Ishikawa (cell line): ENCODE data around the gene CMAS.

ENCODE experiments used
- CEBPB ChIP-seq: IDR thresholded peaks from 2 replicates; pipeline ENCODE4 v1.6.1; 2012
- CREB1 ChIP-seq: IDR thresholded peaks from 2 replicates; pipeline ENCODE4 v1.6.1; 2012; ENCODE audit warnings: low read depth
- EGR1 ChIP-seq: IDR thresholded peaks from 2 replicates; pipeline ENCODE4 v1.6.1; 2012
- EP300 ChIP-seq: IDR thresholded peaks from 2 replicates; pipeline ENCODE4 v1.6.1; 2012; ENCODE audit warnings: borderline replicate concordance
- FOXM1 ChIP-seq: IDR thresholded peaks from 2 replicates; pipeline ENCODE4 v1.6.1; 2012; ENCODE audit warnings: low read depth, borderline replicate concordance
- MAX ChIP-seq: IDR thresholded peaks from 2 replicates; pipeline ENCODE4 v1.6.1; 2012
- NFIC ChIP-seq: IDR thresholded peaks from 2 replicates; pipeline ENCODE4 v1.6.1; 2012
- RAD21 ChIP-seq: IDR thresholded peaks from 2 replicates; pipeline ENCODE4 v1.6.1; 2012; ENCODE audit warnings: low read depth
- TAF1 ChIP-seq: IDR thresholded peaks from 2 replicates; pipeline ENCODE4 v1.6.1; 2012; ENCODE audit warnings: low read depth, mild to moderate bottlenecking
- TCF12 ChIP-seq: IDR thresholded peaks from 2 replicates; pipeline ENCODE4 v1.6.1; 2012; ENCODE audit warnings: low read depth
- TEAD4 ChIP-seq: IDR thresholded peaks from 2 replicates; pipeline ENCODE4 v1.6.1; 2012
- YY1 ChIP-seq: IDR thresholded peaks from 2 replicates; pipeline ENCODE4 v1.6.1; 2012; ENCODE audit warnings: low read depth
- ZBTB7A ChIP-seq: IDR thresholded peaks from 2 replicates; pipeline ENCODE4 v1.6.1; 2012; ENCODE audit warnings: low read depth
- TF ChIP-seq, protein P1 (sequence below): IDR thresholded peaks from 2 replicates; pipeline ENCODE4 v1.6.1; 2012
- TF ChIP-seq, protein P2 (sequence below): IDR thresholded peaks from 2 replicates; pipeline ENCODE4 v1.6.1; 2012; ENCODE audit warnings: low read depth, mild to moderate bottlenecking

Gene CMAS

GRCh38 chr12:22029491-22029890, 16.5 kb upstream of the CMAS start:
- TF ChIP-seq CEBPB (no peak), MAX (no peak), RAD21 (no peak), TAF1 (no peak), FOXM1 (no peak), TEAD4 (no peak), NFIC (no peak), YY1 (no peak), CREB1 (no peak), ZBTB7A (no peak), EP300 (no peak), TCF12 (no peak), EGR1 (no peak)
- TF ChIP-seq, protein P1, sequence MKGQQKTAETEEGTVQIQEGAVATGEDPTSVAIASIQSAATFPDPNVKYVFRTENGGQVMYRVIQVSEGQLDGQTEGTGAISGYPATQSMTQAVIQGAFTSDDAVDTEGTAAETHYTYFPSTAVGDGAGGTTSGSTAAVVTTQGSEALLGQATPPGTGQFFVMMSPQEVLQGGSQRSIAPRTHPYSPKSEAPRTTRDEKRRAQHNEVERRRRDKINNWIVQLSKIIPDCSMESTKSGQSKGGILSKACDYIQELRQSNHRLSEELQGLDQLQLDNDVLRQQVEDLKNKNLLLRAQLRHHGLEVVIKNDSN = no peak
- TF ChIP-seq, protein P2, sequence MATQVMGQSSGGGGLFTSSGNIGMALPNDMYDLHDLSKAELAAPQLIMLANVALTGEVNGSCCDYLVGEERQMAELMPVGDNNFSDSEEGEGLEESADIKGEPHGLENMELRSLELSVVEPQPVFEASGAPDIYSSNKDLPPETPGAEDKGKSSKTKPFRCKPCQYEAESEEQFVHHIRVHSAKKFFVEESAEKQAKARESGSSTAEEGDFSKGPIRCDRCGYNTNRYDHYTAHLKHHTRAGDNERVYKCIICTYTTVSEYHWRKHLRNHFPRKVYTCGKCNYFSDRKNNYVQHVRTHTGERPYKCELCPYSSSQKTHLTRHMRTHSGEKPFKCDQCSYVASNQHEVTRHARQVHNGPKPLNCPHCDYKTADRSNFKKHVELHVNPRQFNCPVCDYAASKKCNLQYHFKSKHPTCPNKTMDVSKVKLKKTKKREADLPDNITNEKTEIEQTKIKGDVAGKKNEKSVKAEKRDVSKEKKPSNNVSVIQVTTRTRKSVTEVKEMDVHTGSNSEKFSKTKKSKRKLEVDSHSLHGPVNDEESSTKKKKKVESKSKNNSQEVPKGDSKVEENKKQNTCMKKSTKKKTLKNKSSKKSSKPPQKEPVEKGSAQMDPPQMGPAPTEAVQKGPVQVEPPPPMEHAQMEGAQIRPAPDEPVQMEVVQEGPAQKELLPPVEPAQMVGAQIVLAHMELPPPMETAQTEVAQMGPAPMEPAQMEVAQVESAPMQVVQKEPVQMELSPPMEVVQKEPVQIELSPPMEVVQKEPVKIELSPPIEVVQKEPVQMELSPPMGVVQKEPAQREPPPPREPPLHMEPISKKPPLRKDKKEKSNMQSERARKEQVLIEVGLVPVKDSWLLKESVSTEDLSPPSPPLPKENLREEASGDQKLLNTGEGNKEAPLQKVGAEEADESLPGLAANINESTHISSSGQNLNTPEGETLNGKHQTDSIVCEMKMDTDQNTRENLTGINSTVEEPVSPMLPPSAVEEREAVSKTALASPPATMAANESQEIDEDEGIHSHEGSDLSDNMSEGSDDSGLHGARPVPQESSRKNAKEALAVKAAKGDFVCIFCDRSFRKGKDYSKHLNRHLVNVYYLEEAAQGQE = no peak

- TF ChIP-seq EGR1 (no peak), NFIC (no peak), TAF1 (no peak), CEBPB (no peak), TCF12 (no peak), EP300 (no peak), MAX (no peak), FOXM1 (no peak), ZBTB7A (no peak), RAD21 (no peak), CREB1 (no peak), TEAD4 (no peak)
- TF ChIP-seq, protein P2 = no peak
- TF ChIP-seq, protein P1 = no peak
Measured at GRCh38 chr12:22029991-22030390, 16.0 kb upstream of the CMAS start.

GRCh38 chr12:22032732-22033131, 13.3 kb upstream of the CMAS start:
- TF ChIP-seq RAD21 (no peak), TAF1 (no peak), NFIC (no peak)
- TF ChIP-seq, protein P2 = no peak

DNA sequence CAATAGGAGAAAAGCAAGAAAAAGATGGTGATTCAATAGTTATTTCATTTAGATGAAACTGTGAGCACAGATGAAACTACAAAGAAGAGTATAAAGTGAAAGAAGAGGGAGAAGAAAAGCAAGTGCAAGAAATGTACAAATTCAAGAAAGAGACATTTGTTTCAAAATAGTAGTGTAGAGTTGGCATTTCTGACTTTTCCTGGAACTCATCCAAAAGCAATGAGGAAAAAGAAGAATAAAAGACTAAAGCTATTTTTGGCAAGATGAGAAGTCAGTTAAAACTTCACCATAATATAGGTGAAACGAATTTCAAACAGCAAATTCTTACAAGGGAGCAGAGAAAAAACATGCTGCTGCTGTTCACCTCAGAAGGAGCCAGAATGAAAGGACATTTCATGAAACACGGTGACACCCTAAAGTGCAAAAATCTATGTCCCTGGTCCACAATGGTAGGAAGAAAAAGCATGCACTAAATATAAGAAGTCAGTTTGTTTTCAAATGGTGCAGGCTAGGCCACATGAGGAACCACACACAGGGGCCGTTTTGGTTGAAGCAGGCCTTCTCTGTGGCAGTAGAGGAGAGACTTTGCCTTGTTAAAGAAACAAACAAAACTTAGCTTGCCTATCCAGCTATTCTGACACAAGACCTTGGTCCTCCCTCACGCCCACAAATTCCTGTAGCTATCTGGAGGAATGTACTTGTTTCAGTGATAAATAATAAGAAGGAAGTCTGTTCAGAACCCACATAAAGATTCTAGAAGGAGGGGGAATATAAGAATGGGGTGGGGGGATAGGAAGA, 11.1 kb upstream of the CMAS start:
- no peak for TF ChIP-seq ZBTB7A
- TF ChIP-seq NFIC = 0 out of 2 replicates have a peak, but pooled peaks have one; percentile 9
- no peak for TF ChIP-seq CEBPB

- TF ChIP-seq, protein P2 = no peak
- no peak for TF ChIP-seq YY1
- no peak for TF ChIP-seq FOXM1
- no peak for TF ChIP-seq TEAD4
- no peak for TF ChIP-seq NFIC
- TF ChIP-seq RAD21 = no peak
- TF ChIP-seq CEBPB = no peak
- TF ChIP-seq EGR1 = no peak
- no peak for TF ChIP-seq TAF1
- no peak for TF ChIP-seq ZBTB7A
- TF ChIP-seq EP300 = no peak
Measured at GRCh38 chr12:22037947-22038346, 8.1 kb upstream of the CMAS start.
